Mesenchymal stem cell (in vitro differentiated cells and primary cell): ENCODE measurements around the gene CAMK2D.
A peak's percentile ranks its signal among the peaks of the same experiment; 100 is the strongest.

Experiments used
- DNase-seq: peaks from one replicate; pipeline ENCODE4 v3.0.0-alpha.2; 2013
- H2AFZ ChIP-seq: one replicate; pipeline ENCODE4 v1.6.1; 2013; ENCODE audit warnings: low read depth, mild to moderate bottlenecking, control low read depth, inconsistent platforms, low read length, moderate library complexity
- H2AK5ac ChIP-seq: 2 replicates; pipeline ENCODE4 v1.6.1; 2013; ENCODE audit warnings: low read length, moderate library complexity, mild to moderate bottlenecking, inconsistent platforms; ENCODE audit not compliant: severe bottlenecking
- H2BK120ac ChIP-seq: one replicate; pipeline ENCODE4 v1.6.1; 2013; ENCODE audit warnings: low read depth, mild to moderate bottlenecking, inconsistent platforms, low read length, moderate library complexity
- H2BK12ac ChIP-seq, 2 experiments: one replicate each; pipeline ENCODE4 v1.6.1; 2013; ENCODE audit warnings: inconsistent platforms in 2 of 2, low read length in 2 of 2, mild to moderate bottlenecking in 2 of 2, moderate library complexity in 2 of 2, control low read depth in 1 of 2
- H2BK15ac ChIP-seq: one replicate; pipeline ENCODE4 v1.6.1; 2013; ENCODE audit warnings: mild to moderate bottlenecking, low read depth, inconsistent platforms; ENCODE audit not compliant: poor library complexity, severe bottlenecking
- H2BK5ac ChIP-seq: 2 replicates; pipeline ENCODE4 v1.6.1; 2013; ENCODE audit warnings: low read depth, mild to moderate bottlenecking, low read length, control low read depth, inconsistent platforms; ENCODE audit not compliant: poor library complexity, severe bottlenecking
- H3K14ac ChIP-seq, 2 experiments: one replicate each; pipeline ENCODE4 v1.6.1; 2013; ENCODE audit warnings: inconsistent platforms in 2 of 2, low read length in 2 of 2, control low read depth in 1 of 2, mild to moderate bottlenecking in 1 of 2, moderate library complexity in 1 of 2
- H3K18ac ChIP-seq, 2 experiments: one replicate each; pipeline ENCODE4 v1.6.1; 2013; ENCODE audit warnings: inconsistent platforms in 2 of 2, low read length in 2 of 2, control low read depth in 1 of 2, low read depth in 1 of 2, mild to moderate bottlenecking in 1 of 2
- H3K23ac ChIP-seq, 2 experiments: one replicate each; pipeline ENCODE4 v1.6.1; 2013; ENCODE audit warnings: inconsistent platforms in 2 of 2, low read length in 2 of 2, mild to moderate bottlenecking in 2 of 2, moderate library complexity in 2 of 2, control low read depth in 1 of 2
- H3K27ac ChIP-seq: 2 replicates; pipeline ENCODE4 v1.5.1; 2013; ENCODE audit warnings: mild to moderate bottlenecking, moderate library complexity, low read length, control low read depth, inconsistent platforms; ENCODE audit not compliant: poor library complexity, severe bottlenecking
- H3K27me3 ChIP-seq, 2 experiments: 2 replicates each; pipeline versions ENCODE4 v1.6.1 to v1.7.0; 2013; ENCODE audit warnings: low read length in 2 of 2, mild to moderate bottlenecking in 2 of 2, moderate library complexity in 2 of 2, control low read depth in 1 of 2, inconsistent platforms in 1 of 2; ENCODE audit not compliant: control insufficient read depth in 1 of 2, insufficient read depth in 1 of 2
- H3K36me3 ChIP-seq, 2 experiments: 2 replicates each; pipeline versions ENCODE4 v1.6.1 to v1.7.0; 2013; ENCODE audit warnings: low read length in 2 of 2, control low read depth in 1 of 2, inconsistent platforms in 1 of 2, low read depth in 1 of 2, mild to moderate bottlenecking in 1 of 2; ENCODE audit not compliant: insufficient read depth in 2 of 2, control insufficient read depth in 1 of 2
- H3K4ac ChIP-seq, 2 experiments: one replicate each; pipeline ENCODE4 v1.6.1; 2013; ENCODE audit warnings: inconsistent platforms in 2 of 2, low read length in 2 of 2, mild to moderate bottlenecking in 2 of 2, moderate library complexity in 2 of 2, control low read depth in 1 of 2, low read depth in 1 of 2
- H3K4me1 ChIP-seq: 2 replicates; pipeline ENCODE4 v1.6.1; 2013; ENCODE audit warnings: low read depth, low read length, control low read depth; ENCODE audit not compliant: control insufficient read depth, insufficient read depth
- H3K4me2 ChIP-seq: 2 replicates; pipeline ENCODE4 v1.6.1; 2013; ENCODE audit warnings: low read length, mild to moderate bottlenecking, inconsistent platforms; ENCODE audit not compliant: poor library complexity, severe bottlenecking
- H3K4me3 ChIP-seq, 2 experiments: 2 replicates each; pipeline versions ENCODE4 v1.5.1 to v1.7.0; 2013; ENCODE audit warnings: low read length in 2 of 2, mild to moderate bottlenecking in 2 of 2, control low read depth in 1 of 2, low read depth in 1 of 2; ENCODE audit not compliant: insufficient read depth in 1 of 2
- H3K79me1 ChIP-seq: replicated peaks from 2 replicates; pipeline ENCODE4 v1.6.1; 2013; ENCODE audit warnings: mild to moderate bottlenecking, control low read depth, low read length, inconsistent platforms; ENCODE audit not compliant: poor library complexity, severe bottlenecking
- H3K9ac ChIP-seq: 2 replicates; pipeline ENCODE4 v1.7.0; 2013; ENCODE audit warnings: mild to moderate bottlenecking, low read length, moderate library complexity
- H3K9me3 ChIP-seq: 2 replicates; pipeline ENCODE4 v1.7.0; 2013; ENCODE audit warnings: mild to moderate bottlenecking, low read length; ENCODE audit not compliant: control insufficient read depth
- H4K8ac ChIP-seq: one replicate; pipeline ENCODE4 v1.6.1; 2013; ENCODE audit warnings: inconsistent platforms, mild to moderate bottlenecking, low read length, moderate library complexity
- H4K91ac ChIP-seq: one replicate; pipeline ENCODE4 v1.6.1; 2013; ENCODE audit warnings: mild to moderate bottlenecking, low read length, inconsistent platforms
- WGBS: methylation state at CpG from one replicate; pipeline ENCODE4 v1.1.7; 2013; ENCODE audit warnings: mixed read lengths; 5-methylcytosine and 5-hydroxymethylcytosine counted together

Gene CAMK2D

GRCh38 chr4:113593400-113594230 lies 167.9 kb downstream of the CAMK2D start:
- no peak overlapping the region for H3K23ac ChIP-seq
- no peak overlapping the region for H3K4me2 ChIP-seq

GRCh38 chr4:113591982-113592381 lies 169.6 kb downstream of the CAMK2D start:
- H3K27me3 ChIP-seq: no peaks in the 10 kb centered on the region
- H3K23ac ChIP-seq: no peak overlapping the region
- peak; percentile 18 for DNase-seq
- H2BK15ac ChIP-seq: no peak overlapping the region
- no peak overlapping the region for H2BK5ac ChIP-seq
- H3K4me1 ChIP-seq: peaks cover 1% of the 10 kb centered on the region
- H3K79me1 ChIP-seq: peaks cover 17% of the 10 kb centered on the region
- no peak overlapping the region for H2AK5ac ChIP-seq
- H2BK12ac ChIP-seq: no peak overlapping the region
- no peak overlapping the region for H2BK120ac ChIP-seq
- H3K9me3 ChIP-seq: no peaks in the 10 kb centered on the region
- no peak overlapping the region for H4K91ac ChIP-seq
- H3K18ac ChIP-seq: no peak overlapping the region
- H3K36me3 ChIP-seq: peaks cover 3 to 70% of the 10 kb centered on the region in 2 experiments
- no peak overlapping the region for H3K9ac ChIP-seq
- H3K27ac ChIP-seq: no peak overlapping the region
- H3K4ac ChIP-seq: no peak overlapping the region
- H4K8ac ChIP-seq: no peak overlapping the region
- H3K14ac ChIP-seq: no peak overlapping the region
- 35% methylated on average over 1 of the region's 1 CpG for WGBS
- no peak overlapping the region for H3K4me3 ChIP-seq
- no peak overlapping the region for H3K4me2 ChIP-seq
- H2AFZ ChIP-seq: no peak overlapping the region

More at GRCh38 chr4:113593400-113594230, 167.9 kb downstream of the CAMK2D start:
- Histone ChIP-seq H3K27me3 (no peaks in the 10 kb centered on the region), H3K36me3 (peaks cover 3 to 84% of the 10 kb centered on the region in 2 experiments), H4K91ac (no peak overlapping the region), H2AK5ac (peak overlapping the region; percentile 48), H2BK12ac (no peak overlapping the region), H3K18ac (no peak overlapping the region), H3K4me1 (peaks cover 1% of the 10 kb centered on the region), H2BK120ac (no peak overlapping the region), H3K9me3 (no peaks in the 10 kb centered on the region), H3K9ac (no peak overlapping the region), H4K8ac (no peak overlapping the region), H3K4ac (no peak overlapping the region), H2AFZ (no peak overlapping the region), H3K14ac (no peak overlapping the region), H2BK5ac (no peak overlapping the region), H3K79me1 (peaks cover 19% of the 10 kb centered on the region), H3K27ac (no peak overlapping the region), H2BK15ac (no peak overlapping the region), H3K4me3 (no peak overlapping the region)
- WGBS: 100% methylated on average over 1 of the region's 1 CpG
- no peak for DNase-seq

DNA sequence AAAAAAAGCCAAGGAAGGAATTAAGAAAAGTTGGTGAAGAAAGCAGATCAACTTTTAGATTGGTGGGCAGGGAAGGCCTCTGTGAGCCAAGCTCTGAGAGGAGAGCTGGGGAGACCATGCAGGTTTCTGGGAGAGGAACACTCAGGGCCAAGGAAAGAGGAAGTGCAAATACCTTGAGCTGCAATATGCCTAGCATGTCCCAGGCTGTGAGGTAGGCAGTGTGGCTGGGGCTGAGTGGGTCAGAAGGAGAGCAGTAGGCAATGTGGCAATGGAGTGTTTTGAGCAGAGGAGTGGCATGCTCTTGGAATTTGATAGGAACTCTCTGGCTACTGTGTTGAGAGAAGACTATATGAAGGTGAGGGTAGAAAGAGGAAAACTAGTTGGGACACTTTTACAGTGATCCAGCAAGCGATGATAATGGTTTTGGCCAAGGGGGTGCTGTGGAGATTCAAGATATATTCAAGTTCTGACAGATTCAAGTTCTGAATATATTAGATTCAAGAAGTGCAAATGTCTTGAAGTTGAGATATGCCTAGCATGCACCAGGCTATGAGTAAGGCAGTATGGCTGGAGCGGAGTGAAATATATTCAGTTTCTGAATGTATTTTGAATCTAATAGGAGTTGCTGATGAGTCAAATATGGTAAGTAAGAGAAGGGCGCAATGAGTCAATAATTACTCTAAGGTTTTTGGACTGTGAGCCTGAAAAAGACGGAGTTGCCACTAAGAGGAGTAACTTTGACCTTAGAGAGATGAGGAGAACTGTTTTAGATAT lies 172.5 kb downstream of the CAMK2D start:
- H4K8ac ChIP-seq: no peak overlapping the region
- H3K36me3 ChIP-seq: peaks cover 3 to 58% of the 10 kb centered on the region in 2 experiments
- no peak overlapping the region for H4K91ac ChIP-seq
- no peaks in the 10 kb centered on the region for H3K9me3 ChIP-seq
- peaks cover 14% of the 10 kb centered on the region for H3K79me1 ChIP-seq
- no peak overlapping the region for H3K4me3 ChIP-seq
- H2BK12ac ChIP-seq: peak overlapping the region in 1 of 2 experiments; percentile 10
- no peak overlapping the region for H2BK15ac ChIP-seq
- H3K4ac ChIP-seq: no peak overlapping the region
- H2AFZ ChIP-seq: no peak overlapping the region
- H3K18ac ChIP-seq: no peak overlapping the region
- no peaks in the 10 kb centered on the region for H3K27me3 ChIP-seq
- no peak for DNase-seq
- H3K23ac ChIP-seq: peak overlapping the region in 1 of 2 experiments; percentile 9
- H3K9ac ChIP-seq: no peak overlapping the region
- H3K4me1 ChIP-seq: peaks cover 4% of the 10 kb centered on the region
- H2AK5ac ChIP-seq: no peak overlapping the region
- no peak overlapping the region for H3K4me2 ChIP-seq
- H3K27ac ChIP-seq: no peak overlapping the region
- WGBS: 95% methylated on average over 4 of the region's 4 CpGs
- no peak overlapping the region for H2BK120ac ChIP-seq
- no peak overlapping the region for H3K14ac ChIP-seq
- H2BK5ac ChIP-seq: no peak overlapping the region

DNA sequence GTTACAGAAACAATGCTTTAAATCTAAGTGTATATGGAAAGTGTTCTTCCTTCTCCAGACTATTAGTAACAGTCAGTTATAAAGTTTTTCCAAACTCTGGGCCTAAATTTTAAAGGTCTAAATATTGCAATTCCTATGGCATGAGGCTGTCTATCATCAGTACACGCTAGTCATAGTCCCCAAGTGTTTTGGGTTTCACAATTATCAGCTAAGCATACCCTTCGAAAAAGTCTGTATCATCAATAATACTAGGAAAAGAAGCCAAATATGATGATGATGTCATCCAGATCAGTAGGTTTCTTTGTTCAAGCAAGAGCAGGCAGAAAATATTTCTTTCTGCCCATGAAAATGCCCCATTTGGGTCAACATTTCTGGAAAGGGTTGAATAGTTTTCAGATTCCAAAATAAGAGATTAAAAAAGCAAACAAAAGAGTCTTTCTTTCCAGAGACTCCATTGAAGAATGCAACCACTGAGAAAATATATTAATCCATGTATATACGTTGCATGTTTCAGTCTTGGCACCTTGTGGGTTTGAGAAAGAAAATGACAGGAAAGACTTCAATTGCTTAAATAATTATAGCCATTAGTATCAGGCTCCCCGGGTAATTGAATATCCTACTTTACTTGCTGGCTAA lies 173.8 kb downstream of the CAMK2D start:
- Histone ChIP-seq H3K4me3 (no peak overlapping the region), H3K9me3 (no peaks in the 10 kb centered on the region), H3K4me1 (peaks cover 5% of the 10 kb centered on the region), H2BK5ac (no peak overlapping the region), H2BK120ac (no peak overlapping the region), H3K79me1 (peaks cover 10% of the 10 kb centered on the region), H3K36me3 (peaks cover 3 to 53% of the 10 kb centered on the region in 2 experiments), H3K18ac (no peak overlapping the region), H3K27me3 (no peaks in the 10 kb centered on the region), H3K27ac (no peak overlapping the region), H2AK5ac (no peak overlapping the region), H3K4ac (no peak overlapping the region), H4K8ac (no peak overlapping the region), H4K91ac (no peak overlapping the region), H3K4me2 (no peak overlapping the region), H2BK12ac (no peak overlapping the region), H3K23ac (no peak overlapping the region), H2BK15ac (no peak overlapping the region), H3K14ac (no peak overlapping the region), H2AFZ (no peak overlapping the region), H3K9ac (peak overlapping the region; percentile 33)
- WGBS: no CpG with 5 or more reads among the region's 4 CpGs
- no peak for DNase-seq
